Stimulated activated CD8-positive, alpha-beta memory T cell treated with anti-CD3 and anti-CD28 coated beads, Interleukin-4, amount 100 ng/mL, for 1 hour (primary cell): ENCODE data around the gene TSHZ2.
"Not testable (repeated sequence)": the region's sequence is repeated elsewhere in the genome, so short reads cannot be mapped to it uniquely, and the experiment has no call there.

Experiments used
- DNase-seq, 2 donors: peaks; one replicate each; pipeline ENCODE4 v3.0.0-alpha.2; 2020; ENCODE audit warnings: low read depth in 2 of 2, low spot score in 1 of 2

The TSHZ2 gene

DNA sequence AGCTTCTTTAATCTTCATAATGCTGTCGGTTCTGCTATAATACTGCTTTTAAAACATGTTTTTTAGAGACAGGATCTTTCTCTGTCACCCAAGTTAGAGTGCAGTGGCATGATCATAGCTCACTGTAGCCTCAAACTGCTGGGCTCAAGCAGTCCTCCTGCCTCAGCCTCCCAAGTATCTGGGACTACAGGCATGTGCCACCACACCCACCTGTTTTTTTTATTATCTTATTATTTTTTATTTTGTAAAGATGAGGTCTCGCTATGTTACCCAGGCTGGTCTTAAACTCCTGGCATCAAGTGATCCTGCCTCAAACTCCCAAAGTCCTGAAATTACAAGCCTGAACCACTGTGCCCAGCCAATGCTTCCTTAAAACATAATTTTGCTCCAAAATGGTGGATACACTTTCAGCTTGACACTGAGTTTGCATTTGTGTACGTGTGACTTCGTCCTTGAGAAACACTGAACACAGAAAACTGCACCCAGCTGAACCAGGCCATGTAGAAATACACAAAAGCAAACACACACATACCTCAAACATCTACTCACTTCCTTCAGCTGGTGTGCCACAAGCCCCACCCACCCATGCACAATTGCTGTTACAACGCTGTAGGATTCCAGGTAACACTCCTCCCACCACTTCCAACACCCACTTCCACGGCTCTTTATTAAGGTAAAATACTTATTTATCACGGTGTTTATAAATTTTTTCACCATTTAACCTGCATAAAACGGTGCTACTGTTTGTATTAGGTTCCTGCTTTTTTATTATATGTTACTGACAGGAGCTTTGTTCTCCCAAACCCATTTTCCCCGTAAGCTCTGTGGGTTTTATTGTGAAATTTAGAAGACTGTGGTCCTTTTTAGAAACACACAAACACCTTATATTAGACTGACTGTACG lies 109.1 kb downstream of the TSHZ2 start:
- DNase-seq, result no peak

DNA sequence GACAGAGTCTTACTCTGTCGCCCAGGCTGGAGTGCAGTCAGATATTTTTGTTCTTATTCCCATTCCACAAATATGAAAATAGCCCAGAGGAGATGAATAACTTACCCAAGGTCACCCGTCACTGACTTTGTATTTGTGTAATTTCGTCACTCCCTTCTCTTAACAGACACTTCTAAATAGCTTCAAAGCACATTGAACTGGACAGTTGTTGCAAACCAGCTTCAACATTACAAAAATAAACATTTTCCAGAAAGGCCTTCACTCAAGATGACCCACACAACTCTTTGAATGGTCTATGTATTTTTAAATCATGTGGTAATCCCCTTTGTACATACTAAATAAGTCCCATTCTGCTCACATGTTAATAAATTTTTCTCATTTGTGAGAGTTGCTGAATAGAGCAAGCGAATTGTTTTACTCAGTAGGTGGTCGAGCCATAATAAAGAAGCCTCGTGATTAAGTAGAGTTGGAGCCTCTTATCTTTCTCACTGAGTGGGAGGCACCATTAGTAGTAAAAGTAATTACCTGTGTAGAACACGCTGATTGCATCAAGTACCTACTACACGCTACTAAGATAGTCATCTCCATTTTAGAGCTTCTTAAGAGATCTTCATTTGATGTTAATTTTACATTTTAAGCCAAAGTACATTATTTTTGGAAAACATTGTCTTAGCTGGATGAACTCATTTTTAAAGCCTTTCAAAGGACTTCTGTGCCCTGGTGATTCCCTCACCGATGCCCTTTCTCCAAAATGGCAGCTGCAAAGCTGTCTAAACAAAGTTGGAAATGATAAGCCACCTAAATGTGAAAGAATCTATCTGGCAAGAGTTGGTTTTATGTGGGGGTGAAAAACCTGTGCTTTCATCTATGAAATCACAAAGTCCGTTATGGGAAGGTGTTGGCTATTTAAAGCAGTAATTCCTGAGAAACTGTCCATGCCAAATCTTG lies 110.0 kb downstream of the TSHZ2 start:
- no peak for DNase-seq

DNA sequence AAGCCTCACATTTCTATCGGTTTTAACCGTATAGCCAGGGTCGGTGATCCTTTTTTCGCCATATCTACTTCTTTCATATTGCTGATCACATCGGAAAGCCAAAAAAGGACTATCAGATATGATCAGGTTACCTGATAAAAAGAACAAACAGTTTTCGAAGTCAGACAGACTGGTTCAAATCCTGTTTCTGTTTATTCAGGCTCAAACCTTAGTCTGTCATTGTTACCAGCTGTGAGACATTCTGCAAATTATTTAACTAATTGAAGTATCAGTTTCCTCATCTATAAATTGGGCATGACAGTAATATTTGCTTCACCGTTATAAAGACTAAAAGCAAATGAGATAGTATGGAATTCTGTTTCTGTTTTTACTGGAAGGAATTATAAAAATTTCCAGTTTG lies 111.3 kb downstream of the TSHZ2 start:
- no peak for DNase-seq

DNA sequence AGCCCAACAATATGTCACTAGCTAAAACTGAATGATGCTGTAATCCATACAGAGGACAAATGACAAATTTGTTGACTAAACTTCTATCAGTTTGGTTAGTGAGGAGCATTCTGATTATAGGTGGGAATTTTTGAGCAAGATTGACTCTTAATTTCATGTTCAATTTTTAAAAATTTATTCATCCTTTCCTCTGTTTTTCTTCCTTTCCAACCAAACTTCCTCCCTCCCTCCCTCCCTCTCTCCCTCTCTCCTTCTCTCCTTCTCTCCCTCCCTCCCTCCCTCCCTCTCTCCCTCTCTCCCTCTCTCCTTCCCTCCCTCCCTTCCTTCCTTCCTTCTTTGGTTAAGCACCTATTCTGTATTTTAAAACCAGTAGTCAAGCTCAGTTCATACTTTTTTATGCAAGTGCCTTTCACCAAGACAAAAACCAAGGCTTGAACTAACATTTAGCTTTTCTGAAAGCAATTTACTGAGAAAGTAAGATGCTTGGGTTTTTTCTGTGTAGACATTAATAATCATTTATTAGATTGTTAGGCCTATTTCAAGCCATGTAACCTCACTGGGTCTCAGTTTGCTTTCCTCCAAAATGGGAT lies 112.3 kb downstream of the TSHZ2 start:
- DNase-seq, result no peak

DNA sequence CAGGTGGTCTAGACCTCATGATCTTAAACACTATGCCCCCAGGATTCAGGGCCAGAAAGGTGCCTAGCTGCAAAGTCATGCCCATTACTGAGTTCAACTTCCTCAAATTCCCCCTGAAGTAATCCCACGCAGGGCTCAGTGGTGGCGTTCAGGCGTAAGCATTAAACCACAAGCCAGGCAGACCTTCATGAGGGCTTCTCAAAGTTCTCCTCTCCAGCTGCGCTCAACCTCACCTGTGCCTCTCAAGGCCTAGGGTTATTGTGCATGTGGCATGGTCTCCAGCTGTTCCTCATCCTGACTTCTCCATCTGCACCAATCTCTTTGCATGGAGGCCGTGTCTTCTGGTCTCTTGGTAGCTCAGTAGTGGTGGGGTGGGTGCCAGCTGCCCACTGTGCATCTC lies 113.6 kb downstream of the TSHZ2 start:
- DNase-seq, result no peak

DNA sequence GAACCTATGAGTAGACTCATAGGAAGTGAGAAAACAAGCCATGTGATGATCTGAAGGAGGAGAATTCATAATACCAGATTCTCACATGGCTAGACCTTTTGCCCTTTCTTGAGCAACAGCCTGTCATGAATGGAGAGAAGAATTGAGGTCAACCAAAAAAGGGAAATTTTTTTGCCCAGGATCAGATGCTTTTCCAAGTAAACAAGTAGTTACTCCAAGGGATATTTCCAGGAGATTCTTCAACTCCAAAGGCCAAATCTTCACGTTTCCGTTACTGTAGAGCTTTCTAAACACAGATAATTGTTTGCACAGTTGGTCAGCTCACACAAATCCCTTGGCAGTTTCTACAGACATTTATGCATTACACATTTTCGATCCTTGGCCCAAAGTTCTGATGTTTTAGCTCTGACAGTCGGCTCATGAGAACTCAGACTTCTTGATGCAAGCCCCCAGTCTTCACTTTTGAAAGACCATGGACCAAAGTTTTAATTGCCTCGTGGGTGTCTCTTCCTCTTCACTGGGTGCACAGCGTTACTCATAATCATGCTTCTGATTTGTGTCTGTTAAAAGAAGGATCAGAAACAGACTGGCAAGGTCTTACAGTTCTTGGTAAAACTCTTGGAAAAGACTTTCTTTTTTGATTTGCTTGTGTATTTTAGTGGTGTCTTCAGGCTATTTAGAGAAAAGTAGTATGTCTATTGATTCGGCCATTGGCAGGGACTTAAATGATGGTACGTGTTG lies 115.0 kb downstream of the TSHZ2 start:
- no peak for DNase-seq

DNA sequence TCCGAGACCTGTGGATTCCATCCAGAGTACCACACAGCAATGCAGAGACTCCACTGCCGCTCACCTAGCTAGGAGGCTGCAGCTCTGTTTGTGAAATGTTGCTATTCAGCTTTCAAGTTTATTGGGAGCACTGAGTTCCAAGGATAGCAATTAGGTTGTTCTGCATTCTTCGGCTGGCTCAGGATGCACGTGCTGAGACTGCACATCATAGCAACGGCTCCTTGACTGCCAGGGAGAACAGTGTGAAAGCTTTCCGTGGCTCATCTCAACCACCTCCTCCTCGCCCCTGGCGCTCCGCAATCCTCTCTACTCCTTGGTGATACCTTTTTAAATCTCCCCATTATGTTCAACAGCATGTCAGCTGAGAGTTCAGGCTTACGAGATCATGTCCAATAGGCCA lies 116.6 kb downstream of the TSHZ2 start:
- no peak for DNase-seq

DNA sequence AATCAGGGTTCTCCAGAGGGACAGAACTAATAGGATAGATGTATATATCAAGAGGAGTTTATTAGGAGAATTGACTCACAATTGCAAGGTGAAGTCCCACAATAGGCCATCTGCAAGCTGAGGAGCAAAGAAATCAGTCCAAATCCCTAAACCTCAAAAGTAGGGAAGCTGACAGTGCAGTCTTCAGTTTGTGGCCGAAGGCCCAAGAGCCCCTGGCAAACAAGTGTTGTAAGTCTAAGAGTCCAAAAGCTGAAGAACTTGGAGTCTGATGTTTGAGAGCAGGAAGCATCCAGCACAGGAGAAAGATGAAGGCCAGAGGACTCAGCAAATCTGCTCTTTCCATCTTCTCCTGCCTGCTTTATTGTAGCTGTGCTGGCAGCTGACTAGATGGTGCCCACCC lies 117.7 kb downstream of the TSHZ2 start:
- not testable (repeated sequence) for DNase-seq

DNA sequence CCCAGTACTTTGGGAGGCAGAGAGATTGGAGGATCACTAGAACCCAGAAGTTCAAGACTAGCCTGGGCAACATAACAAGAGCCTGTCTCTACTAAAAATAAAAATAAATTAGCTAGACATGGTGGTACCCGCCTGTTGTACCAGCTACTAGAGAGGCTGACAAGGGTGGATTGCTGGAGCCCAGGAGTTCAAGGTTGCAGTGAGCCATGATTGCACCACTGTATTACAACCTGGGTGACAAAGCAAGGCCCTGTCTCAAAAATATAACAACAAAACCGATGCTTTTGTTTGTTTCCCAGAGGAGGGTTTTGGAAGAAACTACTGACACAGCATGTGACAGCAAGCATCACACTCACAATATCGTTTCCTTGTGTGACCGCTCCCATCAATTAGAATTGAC lies 119.6 kb downstream of the TSHZ2 start:
- DNase-seq, result no peak

DNA sequence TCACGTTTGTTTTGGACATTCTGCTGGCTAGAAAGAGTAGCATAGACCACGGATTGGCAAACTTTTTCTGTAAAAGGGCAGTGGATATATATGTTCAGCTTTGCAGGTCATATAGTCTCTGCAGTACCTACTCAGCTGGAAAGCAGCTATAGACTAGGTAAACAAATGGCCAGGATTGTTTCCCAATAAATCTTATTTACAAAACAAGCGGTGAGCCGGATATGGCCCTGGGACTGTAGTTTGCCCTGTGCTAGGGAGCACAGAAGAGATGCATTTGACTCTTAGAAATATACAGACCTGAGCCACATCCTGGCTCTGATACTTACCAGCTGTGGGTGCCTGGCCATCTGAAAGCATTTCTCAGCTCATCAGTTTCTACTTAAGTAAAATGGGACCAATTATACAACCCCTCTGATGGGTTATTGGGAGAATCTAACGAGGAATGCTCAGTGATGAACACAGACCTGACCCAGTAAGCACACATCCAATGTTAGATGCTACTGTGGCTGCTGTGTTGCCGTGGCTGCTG lies 120.7 kb downstream of the TSHZ2 start:
- DNase-seq, result no peak

DNA sequence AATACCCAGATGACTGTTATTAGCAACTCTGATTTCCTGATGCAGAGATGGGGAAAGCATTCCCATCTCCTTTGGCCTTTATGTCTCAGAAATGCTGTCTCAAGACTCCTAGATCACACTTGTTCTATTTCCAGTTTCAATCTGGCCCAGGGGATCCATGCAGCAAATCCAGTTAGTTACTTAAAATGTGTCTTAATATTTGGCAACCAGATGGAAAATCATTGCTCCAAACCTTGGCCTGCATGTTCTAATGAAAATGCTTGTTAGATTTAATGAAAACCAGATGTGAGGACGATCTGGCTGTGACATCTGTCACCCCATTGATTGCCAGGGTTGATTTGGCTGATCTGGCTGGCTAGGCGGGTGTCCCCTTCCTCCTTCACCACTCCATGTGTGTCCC lies 125.2 kb downstream of the TSHZ2 start:
- DNase-seq, result no peak

DNA sequence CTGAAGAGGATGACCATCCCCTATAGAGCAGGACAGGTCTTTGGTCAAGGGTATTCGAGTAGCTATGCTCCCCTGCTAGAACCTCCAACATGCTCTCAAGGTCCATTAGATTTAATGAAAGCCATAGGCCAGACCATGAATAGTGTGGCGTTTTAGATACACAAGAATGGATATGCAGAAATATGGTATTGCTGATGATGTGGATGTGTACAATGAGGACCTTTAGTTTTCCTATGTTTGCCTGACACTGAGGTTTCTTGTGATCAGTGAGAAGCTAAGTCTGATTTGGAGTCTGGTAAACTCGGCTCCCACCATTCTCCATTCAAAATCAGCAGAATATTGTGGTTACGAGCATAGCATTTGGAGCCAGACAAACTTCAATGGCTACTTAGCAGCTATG lies 125.6 kb downstream of the TSHZ2 start:
- DNase-seq, result no peak

DNA sequence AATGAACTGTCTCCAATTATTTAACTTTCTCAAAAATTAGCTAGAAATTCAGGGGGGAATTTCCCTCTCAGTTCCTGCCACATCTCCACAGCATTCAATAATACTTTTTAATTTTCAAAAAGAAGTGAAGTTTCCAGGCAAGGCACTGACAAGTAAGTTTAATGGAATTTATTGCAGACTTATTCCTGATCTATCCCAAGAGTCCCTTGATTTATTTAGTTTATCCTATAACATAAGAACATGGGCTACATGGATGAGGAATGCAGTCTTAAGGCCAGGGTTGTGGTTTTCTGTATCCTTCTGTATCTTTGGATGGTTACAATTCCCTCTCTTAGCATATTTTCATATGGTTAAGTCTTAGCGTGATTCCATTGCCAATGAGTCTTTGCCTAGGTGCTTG lies 126.5 kb downstream of the TSHZ2 start:
- DNase-seq, result no peak

DNA sequence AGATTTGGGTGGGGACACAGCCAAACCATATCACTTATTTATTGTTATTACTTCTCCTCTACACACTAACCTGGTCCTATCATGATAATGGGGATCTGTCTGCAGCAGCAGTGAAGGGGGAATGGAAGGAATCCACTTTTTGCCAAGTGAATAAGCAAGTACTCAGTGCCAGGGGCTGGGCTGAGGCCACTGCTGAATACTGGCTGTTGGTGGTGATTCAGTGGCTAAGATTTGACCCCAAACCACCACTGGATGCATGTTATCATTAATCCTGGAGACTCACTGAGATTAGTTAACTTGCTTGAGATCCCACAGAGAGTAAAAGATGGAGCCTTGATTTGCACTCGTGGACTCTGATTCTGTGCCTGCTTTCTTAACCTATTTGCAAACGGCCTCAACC lies 127.7 kb downstream of the TSHZ2 start:
- DNase-seq, result no peak

DNA sequence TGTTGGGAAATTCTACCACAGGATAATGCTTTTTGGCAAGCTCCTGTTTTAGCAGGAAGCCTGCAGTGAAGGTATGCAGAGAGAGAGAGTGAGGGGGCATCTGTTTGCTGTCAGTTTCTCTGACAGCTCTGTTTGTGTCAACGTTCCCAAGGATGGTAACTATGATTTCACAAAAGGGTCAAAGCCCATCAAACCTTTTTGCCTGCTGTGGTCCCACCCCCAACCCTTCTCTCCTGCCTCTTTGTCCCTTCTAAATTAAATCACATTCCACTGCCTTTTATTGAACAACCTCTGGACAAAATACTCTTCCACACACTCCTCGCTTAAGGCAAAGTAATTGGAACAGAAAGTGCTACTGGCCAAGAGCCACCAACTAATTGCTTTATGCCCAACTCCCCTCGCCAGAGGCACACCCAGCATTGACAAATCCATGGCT lies 128.3 kb downstream of the TSHZ2 start:
- DNase-seq, result no peak

DNA sequence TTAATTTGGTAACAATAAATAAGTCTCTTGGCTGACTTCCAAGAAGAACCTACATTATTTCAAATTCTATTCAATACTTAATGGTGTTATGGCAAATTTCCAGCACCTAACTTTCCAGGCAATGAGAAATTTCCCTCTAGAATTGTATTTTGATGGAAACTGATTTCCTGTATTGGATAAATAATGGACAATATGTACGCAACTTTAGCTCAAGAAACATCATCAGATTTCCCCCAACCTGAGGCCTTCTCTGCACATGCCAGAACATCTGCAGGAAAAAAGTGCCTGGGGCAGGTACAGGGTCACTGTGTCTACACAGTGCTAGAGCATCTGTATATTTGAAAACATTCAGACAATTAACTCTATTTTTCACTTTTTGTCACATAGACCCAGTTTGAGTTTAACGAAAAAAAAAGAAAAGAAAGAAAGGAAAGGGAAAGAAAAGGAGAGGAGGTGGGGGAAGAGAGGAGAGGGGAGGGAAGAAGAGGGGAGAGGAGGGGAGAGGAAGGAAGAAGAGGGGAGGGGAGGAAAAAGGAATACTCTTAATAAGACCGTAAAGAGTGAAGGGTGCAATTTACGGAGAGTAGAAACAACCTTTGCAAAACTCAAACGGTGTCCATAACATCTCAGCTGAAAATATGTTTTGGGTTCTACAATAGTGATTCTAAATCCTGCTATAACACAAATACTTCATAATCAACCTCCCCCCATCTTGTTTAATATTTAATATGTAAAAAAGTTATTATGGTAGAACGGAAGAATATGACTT lies 130.0 kb downstream of the TSHZ2 start:
- no peak for DNase-seq

DNA sequence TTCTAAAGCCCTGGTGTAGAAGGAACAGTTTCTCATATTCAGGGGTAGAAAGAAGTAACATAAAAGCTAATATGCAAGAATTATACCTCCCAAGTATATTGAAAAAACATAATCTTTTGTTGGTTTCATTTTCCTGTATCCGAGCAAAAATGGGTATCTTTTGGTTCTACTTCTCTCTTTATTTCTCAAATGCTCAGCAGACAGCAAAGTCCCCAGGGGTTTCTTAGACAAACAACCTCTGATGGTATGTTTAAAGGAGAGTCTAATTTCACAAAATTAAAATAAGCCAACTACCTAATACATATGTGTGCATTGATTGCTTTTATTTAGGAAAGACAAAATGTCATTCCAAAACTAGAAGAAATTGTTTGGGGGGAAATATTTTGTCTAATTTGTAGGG lies 131.0 kb downstream of the TSHZ2 start:
- DNase-seq, result no peak

DNA sequence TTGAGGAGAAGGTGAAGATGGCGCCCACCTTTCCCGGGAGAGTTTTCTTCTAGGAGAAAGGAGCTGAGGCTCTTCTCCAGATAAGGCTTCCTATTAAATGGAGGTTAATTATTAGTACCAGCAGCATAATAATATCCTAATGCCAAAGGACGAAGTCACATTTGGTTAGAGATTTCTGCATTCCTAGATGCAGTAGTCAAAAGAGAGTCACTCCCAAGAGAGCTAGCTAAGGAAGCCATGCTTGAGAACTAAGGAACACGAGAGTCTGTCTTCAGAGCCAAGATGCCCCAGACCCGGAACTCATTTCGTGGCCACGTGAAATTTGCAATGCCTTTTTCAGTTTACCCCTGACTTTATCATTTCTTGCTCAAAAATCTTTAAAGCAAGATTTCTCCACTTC lies 132.7 kb downstream of the TSHZ2 start:
- no peak for DNase-seq

DNA sequence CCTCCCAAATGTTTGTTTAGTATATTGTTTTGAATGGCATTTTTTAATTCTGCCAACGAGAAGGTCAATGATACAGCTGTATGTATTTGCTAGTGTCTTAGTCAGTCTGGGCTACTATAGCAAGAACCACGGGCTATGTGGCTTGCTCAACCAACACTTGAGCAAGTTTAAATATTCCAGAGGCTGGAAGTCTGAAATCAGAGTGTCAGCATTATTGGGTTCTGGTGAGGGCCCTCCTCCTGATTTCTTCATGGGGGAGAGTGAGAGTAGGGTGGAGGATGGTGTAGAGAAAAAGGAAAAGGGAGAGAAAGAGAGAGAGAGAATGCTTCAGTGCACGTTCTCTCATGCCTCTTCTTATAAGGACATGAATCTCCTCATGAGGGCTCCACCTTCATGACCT lies 144.6 kb downstream of the TSHZ2 start:
- no peak for DNase-seq

DNA sequence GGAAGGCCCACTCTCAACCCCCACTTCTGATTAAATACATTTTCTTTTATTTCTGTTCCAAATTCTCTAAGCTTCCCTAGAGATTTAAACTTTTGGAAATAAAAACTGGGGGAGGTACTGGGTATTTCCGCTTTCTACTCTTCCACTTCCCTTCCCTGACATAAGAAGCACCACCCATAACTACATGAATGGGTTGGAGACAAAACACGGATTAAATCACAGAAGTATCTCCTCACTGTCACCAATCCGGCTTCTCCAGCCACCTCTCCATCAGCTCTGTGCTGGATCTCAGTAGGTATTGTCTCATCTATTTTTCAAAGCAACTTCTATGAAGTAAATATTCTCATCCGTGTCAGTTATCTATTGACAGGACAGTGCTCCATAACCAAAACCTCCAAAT lies 150.7 kb downstream of the TSHZ2 start:
- DNase-seq, result no peak
